Measurements from ENCODE around the gene RNF208. TPM values are rescaled to one million over a fixed set of nuclear protein-coding genes. Genes with fewer than 3 reads are reported as not detected.
A peak's percentile ranks its signal among the peaks of the same experiment; 100 is the strongest.
"Not testable (repeated sequence)": the region's sequence is repeated elsewhere in the genome, so short reads cannot be mapped to it uniquely, and the experiment has no call there.

The RNF208 gene, protein sequence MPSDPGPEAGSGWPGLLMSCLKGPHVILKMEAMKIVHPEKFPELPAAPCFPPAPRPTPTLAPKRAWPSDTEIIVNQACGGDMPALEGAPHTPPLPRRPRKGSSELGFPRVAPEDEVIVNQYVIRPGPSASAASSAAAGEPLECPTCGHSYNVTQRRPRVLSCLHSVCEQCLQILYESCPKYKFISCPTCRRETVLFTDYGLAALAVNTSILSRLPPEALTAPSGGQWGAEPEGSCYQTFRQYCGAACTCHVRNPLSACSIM
- 7.3 TPM for total RNA-seq

DNA sequence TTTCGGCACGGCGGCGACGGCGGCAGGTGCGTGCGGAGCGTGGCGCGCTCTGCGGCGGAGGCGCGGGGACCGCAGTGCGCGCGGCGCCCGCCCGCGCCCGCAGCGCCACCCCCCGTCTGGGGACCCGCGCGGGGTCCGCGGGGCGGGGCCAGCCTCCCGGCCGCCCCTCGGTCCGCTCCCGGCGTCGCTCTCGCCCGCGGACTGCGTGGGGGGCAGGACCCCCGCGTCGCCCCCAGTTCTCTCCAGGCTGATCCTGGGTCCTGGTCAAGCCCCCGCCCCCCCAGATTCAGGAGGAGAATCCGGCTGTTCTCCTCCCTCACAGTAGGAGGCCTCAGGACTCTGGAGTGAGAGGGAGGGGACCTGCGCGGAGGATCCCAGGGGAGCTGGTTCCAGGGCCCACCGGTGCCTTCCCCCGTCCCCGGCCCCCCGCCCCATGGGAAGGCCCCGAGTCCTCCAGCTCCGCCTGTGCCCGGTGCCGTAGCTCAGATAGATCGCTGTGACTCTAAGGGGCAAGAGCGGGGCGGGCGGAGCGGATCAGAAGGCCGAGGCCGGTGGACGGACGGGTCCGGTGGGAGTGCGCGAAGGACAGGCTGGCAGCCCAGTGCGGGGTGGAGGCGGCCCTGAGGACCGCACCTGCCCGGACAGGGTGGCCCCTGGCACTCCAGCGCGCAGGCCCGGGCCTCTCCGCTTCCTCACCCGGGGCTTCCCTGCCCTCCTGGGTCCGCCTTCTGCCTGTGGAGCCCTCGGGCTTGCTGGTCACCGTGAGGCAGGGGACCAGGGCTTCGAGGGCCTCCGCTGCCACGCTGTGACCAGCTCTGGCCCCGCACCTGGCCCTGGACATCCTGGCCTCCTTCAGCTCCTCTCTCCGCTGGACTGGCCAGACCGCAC is at the start of gene RNF208:
TSS of gene RNF208 (minus strand) at position 51 of the 888 bp plus-strand sequence. CDS start 1,028 bp downstream, outside the sequence.
- peak; percentile 19 for ATAC-seq

DNA sequence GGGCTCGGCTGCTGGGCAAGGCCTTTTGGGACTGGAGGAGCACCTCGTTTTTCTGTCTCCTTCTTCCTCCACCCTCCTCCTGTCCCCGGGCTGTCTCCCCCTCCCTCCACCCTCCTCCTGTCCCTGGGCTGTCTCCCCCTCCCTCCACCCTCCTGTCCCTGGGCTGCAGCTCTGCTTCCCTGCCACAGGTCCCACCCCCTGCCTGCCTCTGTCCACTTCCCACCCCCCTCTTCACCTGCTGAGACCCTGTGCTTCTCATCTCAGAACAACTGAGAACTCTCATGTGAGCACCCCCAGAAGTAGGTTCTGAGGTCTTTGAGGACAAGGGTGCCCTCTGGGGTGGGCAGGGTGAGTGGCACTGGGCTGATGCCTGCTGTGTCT is 49.6 kb upstream of the RNF208 start:
- ATAC-seq, result no peak

More for the DNA sequence above, at the start of gene RNF208:
- no peak for DNase-seq (ENCODE audit: low spot score)

GRCh38 chr9:137270929-137271695 is 49.1 kb upstream of the RNF208 start:
- ATAC-seq (no peak), DNase-seq (ENCODE audit: low spot score) (no peak)

More for the DNA sequence above, 49.6 kb upstream of the RNF208 start:
- no peak for DNase-seq (ENCODE audit: low spot score)

DNA sequence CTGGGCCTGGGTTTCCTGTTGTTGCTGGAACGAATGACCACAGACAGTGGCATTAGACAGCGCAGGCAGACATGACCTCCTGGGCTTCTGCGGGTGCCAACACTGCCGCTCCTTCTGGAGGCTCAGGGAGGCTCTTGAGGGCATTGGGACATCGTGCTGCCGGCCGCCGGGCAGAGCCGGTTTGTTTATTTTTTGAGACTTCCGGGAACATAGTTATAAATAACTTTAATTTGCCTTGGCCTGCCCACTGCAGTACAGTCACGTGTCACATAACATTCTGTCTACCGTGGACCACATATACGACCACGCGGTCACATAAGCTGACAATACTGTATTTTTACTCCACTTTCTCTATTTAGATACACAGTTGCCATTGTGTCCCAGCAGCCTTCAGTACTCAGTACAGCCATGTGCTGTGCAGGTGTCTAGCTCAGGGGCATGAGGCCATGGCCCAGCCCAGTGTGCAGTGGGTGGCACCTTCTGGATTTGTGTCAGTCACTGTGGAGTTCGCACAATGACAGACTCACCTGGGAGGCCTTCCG is 47.3 kb upstream of the RNF208 start:
- peak; percentile 61 for DNase-seq (ENCODE audit: low spot score)
- ATAC-seq, result peak; percentile 69

DNA sequence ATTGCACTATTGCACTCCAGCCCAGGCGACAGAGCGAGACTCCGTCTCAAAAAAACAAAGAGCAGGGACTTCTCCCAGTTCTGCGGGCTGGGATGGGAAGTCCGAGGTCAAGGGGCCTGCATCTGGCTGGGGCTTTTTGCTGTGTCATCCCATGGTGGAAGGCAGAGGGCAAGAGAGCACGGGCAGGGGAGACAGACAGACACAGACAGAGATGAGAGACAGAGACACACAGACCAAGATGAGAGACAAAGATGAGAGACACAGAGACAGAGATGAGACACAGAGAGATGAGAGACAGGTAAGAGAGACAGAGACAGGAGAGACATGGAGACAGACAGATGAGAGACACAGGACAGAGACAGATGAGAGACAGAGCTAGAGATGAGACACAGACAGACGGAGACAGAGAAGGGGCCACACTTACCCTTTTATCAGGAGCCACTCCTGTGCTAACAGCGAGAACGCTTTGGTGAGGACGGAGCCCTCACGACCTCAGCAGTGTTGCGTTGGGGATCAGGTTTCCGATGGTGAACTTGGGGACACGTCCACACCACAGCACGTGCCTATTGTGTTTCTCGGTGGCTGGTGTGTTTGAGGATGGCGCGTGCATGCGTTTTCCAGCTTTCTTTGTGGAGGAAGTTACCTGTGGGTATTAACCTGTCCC is 46.6 kb upstream of the RNF208 start:
- DNase-seq (ENCODE audit: low spot score) (no peak), ATAC-seq (peak; percentile 46)

DNA sequence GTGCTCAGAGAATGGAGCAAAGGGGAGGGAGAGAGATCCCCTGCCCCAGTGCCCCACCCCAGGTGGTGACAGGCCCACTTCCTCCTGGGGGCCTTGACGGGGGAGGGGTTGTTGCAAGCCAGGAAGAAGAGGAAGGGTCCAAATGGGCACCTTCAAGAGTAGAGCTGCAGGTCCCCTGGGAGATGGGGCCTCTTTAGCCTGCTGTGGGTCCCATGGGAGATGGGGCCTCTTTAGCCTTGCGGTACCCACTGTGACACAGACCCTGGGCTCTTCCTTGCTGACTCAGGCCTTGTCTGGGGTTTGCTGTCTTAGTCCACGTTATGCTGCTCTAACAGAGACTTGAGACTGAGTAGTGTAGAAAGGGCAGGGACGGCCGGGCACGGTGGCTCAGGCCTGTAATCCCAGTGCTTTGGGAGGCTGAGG is 45.9 kb upstream of the RNF208 start:
- ATAC-seq, result no peak

DNA sequence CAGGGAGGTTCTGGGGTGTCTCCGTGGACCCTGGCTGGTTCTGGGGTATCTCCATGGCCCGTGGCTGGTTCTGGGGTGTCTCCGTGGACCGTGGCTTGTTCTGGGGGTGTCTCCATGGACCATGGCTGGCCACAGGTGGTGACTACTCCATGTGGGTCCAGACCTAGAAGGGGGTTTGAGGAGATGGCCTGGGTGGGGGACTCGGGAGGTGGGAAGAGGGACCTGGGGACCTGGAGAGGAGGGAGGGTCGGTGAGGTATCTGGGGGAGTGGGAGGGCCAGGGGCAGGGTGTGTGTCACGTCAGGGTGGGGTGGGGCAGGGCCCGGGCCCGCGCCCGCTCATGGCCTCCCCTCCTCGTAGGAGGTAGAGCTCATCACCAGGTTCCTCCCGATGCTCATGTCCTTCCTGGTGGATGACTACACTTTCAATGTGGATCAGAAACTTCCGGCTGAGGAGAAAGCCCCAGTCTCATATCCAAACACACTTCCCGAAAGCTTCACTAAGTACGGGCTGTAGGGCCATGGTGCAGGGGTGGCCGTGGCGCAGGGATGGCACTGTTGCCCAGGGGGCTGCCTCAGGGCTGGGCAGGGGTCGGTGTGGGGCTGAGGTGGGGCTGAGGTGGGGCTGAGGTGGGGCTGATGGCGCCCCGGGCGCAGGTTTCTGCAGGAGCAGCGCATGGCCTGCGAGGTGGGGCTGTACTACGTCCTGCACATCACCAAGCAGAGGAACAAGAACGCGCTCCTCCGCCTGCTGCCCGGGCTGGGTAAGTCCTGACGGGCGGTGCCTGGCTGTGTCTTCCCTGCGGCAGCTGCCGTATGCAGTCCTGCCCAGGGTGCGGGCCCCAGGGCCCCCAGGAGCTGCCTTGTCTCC is 44.8 kb upstream of the RNF208 start:
- no peak for ATAC-seq
- no peak for DNase-seq (ENCODE audit: low spot score)

More for the DNA sequence above, 45.9 kb upstream of the RNF208 start:
- no peak for DNase-seq (ENCODE audit: low spot score)

DNA sequence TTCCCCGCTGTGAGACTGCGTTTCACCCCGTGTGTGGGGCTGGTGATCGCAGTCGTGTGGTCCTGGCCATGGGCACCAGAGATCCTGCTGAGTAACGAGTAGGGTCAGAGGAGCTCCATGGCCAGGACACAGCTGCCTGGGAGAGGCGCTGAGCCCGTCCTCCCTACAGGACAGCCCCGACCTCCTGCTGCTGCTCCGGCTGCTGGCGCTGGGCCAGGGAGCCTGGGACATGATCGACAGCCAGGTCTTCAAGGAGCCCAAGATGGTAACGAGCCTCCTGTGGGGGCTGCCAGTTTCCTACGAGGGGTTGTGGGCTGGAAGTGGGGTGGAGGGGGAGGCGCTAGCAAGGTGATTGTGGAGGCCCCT is 44.1 kb upstream of the RNF208 start:
- DNase-seq (ENCODE audit: low spot score), result peak; percentile 49
- no peak for ATAC-seq

DNA sequence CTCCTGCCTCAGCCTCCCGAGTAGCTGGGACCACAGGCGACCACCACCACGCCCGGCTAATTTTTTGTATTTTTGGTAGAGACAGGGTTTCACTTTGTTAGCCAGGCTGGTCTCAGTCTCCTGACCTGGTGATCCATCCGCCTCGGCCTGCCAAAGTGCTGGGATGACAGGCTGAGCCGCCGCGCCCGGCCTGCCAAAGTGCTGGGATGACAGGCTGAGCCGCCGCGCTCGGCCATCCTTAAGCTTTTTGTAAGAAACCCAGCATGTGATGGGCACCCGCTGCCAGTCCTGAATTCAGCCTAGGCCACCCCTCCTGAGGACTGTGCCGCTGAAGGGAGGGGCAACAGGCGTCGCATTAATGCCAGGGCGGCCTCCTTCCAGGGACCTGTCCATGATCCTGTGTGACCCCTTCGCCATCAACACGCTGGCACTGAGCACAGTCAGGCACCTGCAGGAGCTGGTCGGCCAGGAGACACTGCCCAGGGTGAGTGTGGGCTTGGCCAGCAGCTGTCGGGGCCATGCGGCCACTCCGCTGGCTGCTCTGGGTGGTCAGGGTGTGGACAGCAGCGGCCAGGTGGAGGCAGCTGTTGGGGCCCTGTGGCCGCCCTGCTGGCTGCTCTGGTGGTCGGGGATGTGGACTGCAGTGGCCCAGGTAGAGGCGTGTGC is 43.6 kb upstream of the RNF208 start:
- no peak for ATAC-seq
- DNase-seq (ENCODE audit: low spot score), result no peak

DNA sequence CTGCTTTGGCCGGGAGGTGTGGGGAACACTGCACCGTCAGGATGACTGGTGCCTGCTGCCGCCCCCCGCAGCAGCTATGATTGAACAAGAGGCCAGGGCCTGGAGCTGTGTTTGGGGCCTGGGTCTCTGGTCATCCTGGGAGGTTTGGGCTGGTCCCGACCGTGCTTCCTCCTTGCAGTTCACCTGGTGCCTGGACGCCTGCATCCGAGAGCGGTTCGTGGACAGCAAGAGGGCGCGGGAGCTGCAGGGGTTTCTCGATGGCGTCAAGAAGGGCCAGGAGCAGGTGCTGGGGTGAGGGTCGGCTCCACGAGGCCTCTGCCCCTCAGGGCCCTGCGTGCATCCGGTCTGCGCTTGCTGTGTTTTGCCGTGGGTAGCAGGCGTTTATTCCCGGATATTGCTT is 42.0 kb upstream of the RNF208 start:
- ATAC-seq (no peak), DNase-seq (ENCODE audit: low spot score) (no peak)

GRCh38 chr9:137263506-137263905 is 41.5 kb upstream of the RNF208 start:
- DNase-seq (ENCODE audit: low spot score), result no peak
- peak; percentile 17 for ATAC-seq

GRCh38 chr9:137262909-137263285 is 40.9 kb upstream of the RNF208 start:
- ATAC-seq (no peak), DNase-seq (ENCODE audit: low spot score) (no peak)

- ATAC-seq, result not testable (repeated sequence)
- DNase-seq (ENCODE audit: low spot score), result peak; percentile 48
These were observed 40.3 kb upstream of the RNF208 start for GRCh38 chr9:137262173-137262908.

GRCh38 chr9:137256856-137257255 is 34.8 kb upstream of the RNF208 start:
- no peak for ATAC-seq
- DNase-seq (ENCODE audit: low spot score), result no peak

DNA sequence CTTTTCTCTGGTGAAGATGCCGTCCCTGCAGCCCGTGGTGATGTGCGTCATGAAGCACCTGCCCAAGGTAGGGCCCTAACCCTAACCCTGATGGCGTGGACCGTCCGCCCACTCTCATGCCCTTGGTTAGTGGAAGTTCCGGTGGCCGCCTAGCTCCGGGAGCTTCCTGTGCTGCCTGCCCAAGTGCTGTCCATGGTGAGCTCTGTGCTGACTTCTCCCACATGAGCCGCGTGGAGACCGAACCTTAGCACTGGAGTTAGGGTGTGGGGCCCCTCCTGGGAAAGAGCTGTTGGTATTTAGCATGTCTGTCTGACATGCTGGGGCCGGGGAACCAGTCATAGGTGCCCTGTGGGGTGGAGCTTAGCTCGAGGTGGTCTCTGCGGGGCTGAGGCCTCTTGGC is 34.3 kb upstream of the RNF208 start:
- DNase-seq (ENCODE audit: low spot score) (no peak), ATAC-seq (no peak)

DNA sequence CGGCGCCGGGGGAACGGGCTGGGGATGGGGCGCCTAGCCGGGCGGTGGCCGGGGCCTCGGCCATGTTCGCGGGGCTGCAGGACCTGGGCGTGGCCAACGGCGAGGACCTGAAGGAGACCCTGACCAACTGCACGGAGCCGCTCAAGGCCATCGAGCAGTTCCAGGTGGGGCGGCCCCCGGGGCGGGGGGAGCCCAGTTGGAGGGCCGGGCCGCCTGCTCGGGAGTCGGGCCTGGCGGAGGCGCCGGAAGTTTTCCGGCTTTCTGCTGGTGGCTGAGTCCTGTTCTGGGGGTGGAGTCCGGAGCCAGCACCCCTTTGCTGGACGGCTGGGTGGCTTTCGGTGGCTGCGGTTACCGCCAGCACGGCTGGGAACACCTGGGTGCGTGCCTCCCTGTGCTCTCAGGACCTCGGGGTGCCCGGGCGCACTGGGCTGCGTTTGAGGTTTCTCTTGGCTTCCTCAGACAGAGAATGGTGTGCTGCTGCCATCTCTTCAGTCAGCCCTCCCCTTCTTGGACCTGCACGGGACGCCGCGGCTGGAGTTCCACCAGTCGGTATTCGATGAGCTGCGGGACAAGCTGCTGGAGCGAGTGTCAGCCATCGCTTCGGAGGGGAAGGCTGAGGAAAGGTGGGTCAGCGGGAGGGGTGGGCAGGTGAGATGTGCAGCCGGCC is 33.5 kb upstream of the RNF208 start:
- DNase-seq (ENCODE audit: low spot score), result no peak
- ATAC-seq, result peak; percentile 24

GRCh38 chr9:137254624-137255447 is 32.8 kb upstream of the RNF208 start, which contains the start of gene NELFB:
TSS of gene NELFB (plus strand) at chr9:137255327.
- peak; percentile 97 for DNase-seq (ENCODE audit: low spot score)
- ATAC-seq, result peak; percentile 83

Measured in left lobe of liver (tissue), 2 donors.